Measurements from ENCODE around the gene EXOC6B. TPM values are rescaled to one million over a fixed set of nuclear protein-coding genes. Genes with fewer than 3 reads are reported as not detected.
A peak's percentile ranks its signal among the peaks of the same experiment; 100 is the strongest.

EXOC6B gene
- polyA plus RNA-seq, 2 of the 4 experiments (the other 2 are of a cell fraction): 15.5 to 24.7 TPM

DNA sequence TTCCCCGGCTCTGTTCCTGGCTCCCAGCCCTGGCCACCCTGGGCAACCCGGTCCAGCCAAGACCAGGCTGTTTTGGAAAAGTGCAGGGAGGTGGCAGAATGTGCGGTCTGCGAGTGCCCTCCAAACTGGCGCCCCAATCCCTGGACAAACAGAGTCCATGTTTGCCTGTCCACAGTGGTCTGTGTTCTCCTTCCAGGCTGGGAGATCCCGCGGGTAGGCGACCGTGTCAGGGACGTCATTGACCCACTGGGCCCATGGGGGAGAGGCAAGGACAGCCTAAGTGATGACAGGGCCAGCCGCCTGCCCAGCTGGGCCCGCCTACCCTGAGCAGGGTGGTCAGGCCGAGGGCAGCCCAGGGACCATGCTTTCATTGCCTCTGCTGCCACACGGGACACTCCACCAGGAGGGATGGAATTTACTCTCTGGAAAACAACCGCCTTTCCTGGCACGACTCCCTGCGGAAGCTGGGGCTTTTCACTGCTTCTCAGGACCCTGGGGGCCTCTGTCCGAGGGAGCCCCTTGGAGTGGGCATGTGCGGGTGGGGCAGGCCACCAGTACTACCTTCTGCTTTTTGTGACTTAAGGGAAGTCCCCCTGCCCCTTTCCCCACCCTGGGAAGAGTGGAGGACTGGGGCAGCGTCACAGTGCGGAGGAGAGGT is 698.3 kb downstream of the EXOC6B start:
- CTCF ChIA-PET: interaction anchor here (0.8 to 3.5 kb wide), 2 partner anchors 10 to 11 kb away, joined by 3 to 18 read pairs; no protein-coding TSS in a partner anchor

DNA sequence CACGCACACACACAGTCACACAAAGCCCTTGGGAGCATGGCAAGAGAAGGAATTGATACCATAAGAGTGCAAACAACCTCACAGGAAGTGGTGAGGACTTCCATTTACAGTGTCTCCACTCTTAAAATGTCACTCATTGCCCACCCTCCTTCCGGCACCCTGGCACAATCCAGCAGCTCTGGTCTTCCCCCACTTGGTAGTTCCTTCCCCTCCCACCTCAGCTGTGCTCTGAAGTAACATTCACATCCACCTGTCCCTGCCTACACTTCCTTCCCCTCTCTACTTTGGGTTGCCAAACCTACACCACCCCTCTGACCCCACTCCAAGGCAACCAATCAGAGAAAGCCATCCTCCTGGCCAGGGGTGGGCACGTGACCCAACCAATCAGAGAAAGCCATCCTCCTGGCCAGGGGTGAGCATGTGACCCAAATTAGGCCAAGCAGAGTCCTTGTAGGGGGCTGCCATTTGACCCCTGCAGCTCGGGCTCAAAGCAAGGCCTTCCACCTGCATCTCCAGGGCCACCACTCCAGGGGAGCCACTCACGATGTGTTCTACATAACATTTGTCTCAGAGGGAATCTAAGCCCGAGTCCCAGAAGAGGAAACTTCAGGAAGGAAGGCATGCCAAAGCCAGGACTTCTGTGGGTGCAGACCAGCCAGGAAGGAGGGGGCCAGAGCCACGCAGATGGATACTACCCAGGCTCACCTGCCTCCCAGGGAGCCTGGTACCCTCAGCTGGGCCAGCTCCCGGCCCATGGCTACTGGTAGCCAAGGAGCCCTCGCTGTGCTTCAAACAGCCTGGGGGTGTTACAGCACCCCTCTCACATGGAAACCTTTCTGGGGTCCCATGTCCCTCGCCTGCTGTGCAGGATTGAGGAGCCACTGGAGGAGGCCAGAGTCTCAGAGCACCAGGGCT is 699.4 kb downstream of the EXOC6B start:
- no peak overlapping the region for H3K4me2 ChIP-seq
- no peak overlapping the region for H3K4me3 ChIP-seq
- 0 out of 3 replicates have a peak, but pooled peaks cover 6% of the 10 kb centered on the region for H3K9me3 ChIP-seq
- FAIRE-seq (no peak), ATAC-seq (peak in 1 of 2 experiments; percentile 17; a peak in 3 of 6 replicates), DNase-seq (ENCODE audit: low read depth in 1 of 2, low spot score in 1 of 2) (no peak)
- POLR2A ChIA-PET: no interaction called here
- H3K4me1 ChIP-seq: no peaks in the 10 kb centered on the region
- H3K27ac ChIP-seq: no peak overlapping the region
- 79% methylated on average over 10 of the region's 10 CpGs for WGBS (ENCODE audit: missing lambda C conversion rate)
- CTCF ChIA-PET: interaction anchor here (0.9 to 3.5 kb wide), 4 partner anchors 10 to 516 kb away, joined by 3 to 18 read pairs (median 4); no protein-coding TSS in a partner anchor
- TF ChIP-seq ELK1 (IDR thresholded peaks at IDR 0.05; ENCODE audit: low read depth, low read length) (no peak), ZSCAN20 (CRISPR knock-in tag; IDR thresholded peaks at IDR 0.05) (no peak), CTCF (IDR thresholded peaks at IDR 0.05) (no peak), HDAC2 (IDR thresholded peaks at IDR 0.05) (no peak), NR3C1 (IDR thresholded peaks at IDR 0.05) (no peak), GATA3 (IDR thresholded peaks at IDR 0.05; ENCODE audit: borderline replicate concordance) (no peak), JUNB (IDR thresholded peaks at IDR 0.05) (no peak), RCOR1 (IDR thresholded peaks at IDR 0.05; ENCODE audit: low read depth, low read length) (no peak), KDM5A (IDR thresholded peaks at IDR 0.05) (no peak), RARB (CRISPR knock-in tag; IDR thresholded peaks at IDR 0.05) (no peak)

More for the DNA sequence above, 698.3 kb downstream of the EXOC6B start:
- FAIRE-seq (no peak), ATAC-seq (peak in 1 of 2 experiments; percentile 43; a peak in 3 of 6 replicates), DNase-seq (ENCODE audit: low read depth in 1 of 2, low spot score in 1 of 2) (no peak)
- Histone ChIP-seq H3K27ac (no peak overlapping the region), H3K9me3 (no peaks in the 10 kb centered on the region), H3K4me2 (no peak overlapping the region), H3K4me1 (no peaks in the 10 kb centered on the region), H3K4me3 (no peak overlapping the region)
- 81% methylated on average over 20 of the region's 21 CpGs for whole genome bisulfite sequencing (ENCODE audit: missing lambda C conversion rate)
- TF ChIP-seq CBX2 (IDR thresholded peaks at IDR 0.05; ENCODE audit: borderline replicate concordance, low read depth) (no peak), POLR2A (IDR thresholded peaks at IDR 0.05; ENCODE audit: low read length) (no peak), PHF8 (IDR thresholded peaks at IDR 0.05; ENCODE audit: borderline replicate concordance, low read depth) (no peak)
- POLR2A ChIA-PET: no interaction called here

Small RNA genes within 50 kb of the gene (small RNA-seq; reads per million reads assigned to genes)
- 0 to 4.5 (median 0) reads per million in 6 experiments for gene RF00592
- 0 to 0.69 (median 0.02) reads per million in 6 experiments for gene RNU2-39P

Other genes with a start within 250 kb of the EXOC6B start
- gene SPR, start 61.4 kb upstream of the EXOC6B start, polyA plus RNA-seq (2011; rRNA removed): 88.5 and 99.3 TPM in 2 replicates
- gene SPR, start 61.4 kb upstream of the EXOC6B start, polyA plus RNA-seq (2017; fragmentation: RNase III; extraction: RNeasy Plus Mini Kit Qiagen cat#74134 plus additional on column Dnase treatment): 118 to 141 TPM (median 138 TPM) in 3 replicates
- not detected in 2 replicates for gene EMX1, start 91.5 kb upstream of the EXOC6B start, polyA plus RNA-seq (2011; rRNA removed)
- 0.05 TPM in 1 of 3 replicates, not detected in the others for gene EMX1, start 91.5 kb upstream of the EXOC6B start, polyA plus RNA-seq (2017; fragmentation: RNase III; extraction: RNeasy Plus Mini Kit Qiagen cat#74134 plus additional on column Dnase treatment)
- gene SFXN5, start 245.7 kb upstream of the EXOC6B start, polyA plus RNA-seq (2011; rRNA removed): 16.7 and 22.0 TPM in 2 replicates
- 18.2 to 20.4 TPM (median 19.6 TPM) in 3 replicates for gene SFXN5, start 245.7 kb upstream of the EXOC6B start, polyA plus RNA-seq (2017; fragmentation: RNase III; extraction: RNeasy Plus Mini Kit Qiagen cat#74134 plus additional on column Dnase treatment)